Measurements from ENCODE around the gene SYT3. TPM values are rescaled to one million over a fixed set of nuclear protein-coding genes. Genes with fewer than 3 reads are reported as not detected.

SYT3 gene
- total RNA-seq, 1 donor from 2014 or later = 0.22 TPM

DNA sequence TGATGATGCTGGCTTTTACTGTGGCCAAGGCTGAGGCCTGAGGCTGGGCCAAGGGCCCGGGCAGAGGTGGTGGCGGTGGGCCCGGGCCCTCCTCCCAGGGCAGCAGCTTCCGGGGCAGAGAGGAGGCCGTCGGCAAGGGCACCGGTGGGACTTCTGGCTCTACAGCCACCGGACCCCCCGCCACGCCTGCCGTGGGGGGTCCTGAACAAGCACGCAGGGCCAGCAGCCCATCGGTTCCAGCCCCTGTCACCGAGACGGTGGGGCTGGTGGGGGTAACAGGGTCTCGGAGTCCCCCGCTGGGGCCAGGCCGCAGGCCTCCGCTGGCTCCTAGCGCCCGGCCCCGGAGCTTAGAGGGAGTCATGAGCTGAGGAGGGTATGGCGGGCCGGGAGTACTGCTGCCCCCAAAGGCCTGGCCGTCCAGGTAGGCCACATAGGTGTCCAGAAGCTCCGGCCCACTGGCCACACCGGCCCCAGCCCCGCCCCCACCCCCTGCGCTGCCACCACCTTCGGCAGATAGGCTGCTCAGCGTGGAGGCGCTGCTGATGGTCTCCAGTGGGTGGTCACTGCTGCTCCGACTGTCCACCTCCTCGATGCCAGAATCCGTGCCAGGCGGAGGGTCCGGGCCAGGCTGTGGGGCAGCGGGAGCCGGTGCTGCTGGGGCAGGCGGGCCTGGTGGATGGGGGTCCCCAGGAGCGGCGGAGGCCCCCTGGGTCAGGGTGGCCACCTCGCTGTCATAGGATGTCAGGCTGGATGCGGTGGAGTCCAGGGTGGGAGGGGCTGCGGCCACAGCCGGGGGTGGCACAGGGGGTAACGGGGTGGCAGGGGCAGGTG, 26.9 kb upstream of the SYT3 start:
- TF ChIP-seq, protein P1, sequence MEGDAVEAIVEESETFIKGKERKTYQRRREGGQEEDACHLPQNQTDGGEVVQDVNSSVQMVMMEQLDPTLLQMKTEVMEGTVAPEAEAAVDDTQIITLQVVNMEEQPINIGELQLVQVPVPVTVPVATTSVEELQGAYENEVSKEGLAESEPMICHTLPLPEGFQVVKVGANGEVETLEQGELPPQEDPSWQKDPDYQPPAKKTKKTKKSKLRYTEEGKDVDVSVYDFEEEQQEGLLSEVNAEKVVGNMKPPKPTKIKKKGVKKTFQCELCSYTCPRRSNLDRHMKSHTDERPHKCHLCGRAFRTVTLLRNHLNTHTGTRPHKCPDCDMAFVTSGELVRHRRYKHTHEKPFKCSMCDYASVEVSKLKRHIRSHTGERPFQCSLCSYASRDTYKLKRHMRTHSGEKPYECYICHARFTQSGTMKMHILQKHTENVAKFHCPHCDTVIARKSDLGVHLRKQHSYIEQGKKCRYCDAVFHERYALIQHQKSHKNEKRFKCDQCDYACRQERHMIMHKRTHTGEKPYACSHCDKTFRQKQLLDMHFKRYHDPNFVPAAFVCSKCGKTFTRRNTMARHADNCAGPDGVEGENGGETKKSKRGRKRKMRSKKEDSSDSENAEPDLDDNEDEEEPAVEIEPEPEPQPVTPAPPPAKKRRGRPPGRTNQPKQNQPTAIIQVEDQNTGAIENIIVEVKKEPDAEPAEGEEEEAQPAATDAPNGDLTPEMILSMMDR (IDR thresholded peaks at IDR 0.05; ENCODE audit: borderline replicate concordance) = no peak
- DNase-seq = no peak
- Histone ChIP-seq H3K4me1 (peaks cover 11% of the 10 kb centered on the region), H3K27ac (replicated peaks) (no peak overlapping the region), H3K4me3 (no peak overlapping the region), H3K9me3 (replicated peaks) (no peaks in the 10 kb centered on the region), H3K36me3 (no peaks in the 10 kb centered on the region), H3K27me3 (ENCODE audit: low read depth) (peaks cover 100% of the 10 kb centered on the region)
- intact Hi-C loops (cut with micrococcal nuclease) = no loop called here

DNA sequence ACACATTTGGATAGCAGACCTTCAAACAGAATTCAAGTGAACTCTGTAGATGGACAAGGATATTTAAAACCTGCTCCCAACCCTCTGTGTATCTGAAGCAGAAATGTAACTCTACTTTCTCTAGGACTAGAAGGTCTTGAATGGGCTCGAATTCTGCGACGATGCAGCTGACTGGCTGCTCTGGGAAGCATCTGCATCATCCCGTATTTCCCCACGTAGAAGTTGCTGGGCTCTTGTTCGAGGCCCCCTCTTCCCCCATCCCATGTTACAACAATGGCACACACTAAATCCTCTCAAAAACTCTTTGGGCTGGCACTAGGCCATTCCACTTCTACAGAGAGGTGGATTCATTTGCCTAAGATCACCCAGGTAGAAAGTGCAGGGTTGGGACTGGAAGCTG, 24.5 kb upstream of the SYT3 start:
- intact Hi-C loops (cut with micrococcal nuclease) = no loop called here
- no peaks in the 10 kb centered on the region for H3K36me3 ChIP-seq
- H3K4me3 ChIP-seq = no peak overlapping the region
- no peak for DNase-seq
- peaks cover 13% of the 10 kb centered on the region for H3K4me1 ChIP-seq
- TF ChIP-seq, protein P1 (IDR thresholded peaks at IDR 0.05; ENCODE audit: borderline replicate concordance) = no peak
- peaks cover 100% of the 10 kb centered on the region for H3K27me3 ChIP-seq (ENCODE audit: low read depth)
- H3K27ac ChIP-seq (replicated peaks) = no peak overlapping the region
- H3K9me3 ChIP-seq (replicated peaks) = no peaks in the 10 kb centered on the region

DNA sequence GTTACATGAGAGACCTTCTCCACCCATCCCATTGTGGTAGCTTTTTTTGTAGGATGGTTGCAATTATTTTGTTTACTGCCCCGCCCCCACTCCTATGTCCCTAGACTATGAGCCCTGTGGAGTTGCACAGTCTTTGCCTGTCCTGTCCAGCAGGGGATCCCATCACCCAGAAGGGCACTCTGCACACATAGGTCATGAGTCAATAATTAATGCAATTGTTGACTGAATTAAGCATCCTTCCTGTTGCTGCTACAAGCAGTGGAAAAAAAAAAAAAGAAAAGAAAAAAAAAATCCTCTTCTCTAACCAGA, 23.8 kb upstream of the SYT3 start:
- TF ChIP-seq, protein P1 (IDR thresholded peaks at IDR 0.05; ENCODE audit: borderline replicate concordance) = no peak
- DNase-seq = no peak
- peaks cover 100% of the 10 kb centered on the region for H3K27me3 ChIP-seq (ENCODE audit: low read depth)

DNA sequence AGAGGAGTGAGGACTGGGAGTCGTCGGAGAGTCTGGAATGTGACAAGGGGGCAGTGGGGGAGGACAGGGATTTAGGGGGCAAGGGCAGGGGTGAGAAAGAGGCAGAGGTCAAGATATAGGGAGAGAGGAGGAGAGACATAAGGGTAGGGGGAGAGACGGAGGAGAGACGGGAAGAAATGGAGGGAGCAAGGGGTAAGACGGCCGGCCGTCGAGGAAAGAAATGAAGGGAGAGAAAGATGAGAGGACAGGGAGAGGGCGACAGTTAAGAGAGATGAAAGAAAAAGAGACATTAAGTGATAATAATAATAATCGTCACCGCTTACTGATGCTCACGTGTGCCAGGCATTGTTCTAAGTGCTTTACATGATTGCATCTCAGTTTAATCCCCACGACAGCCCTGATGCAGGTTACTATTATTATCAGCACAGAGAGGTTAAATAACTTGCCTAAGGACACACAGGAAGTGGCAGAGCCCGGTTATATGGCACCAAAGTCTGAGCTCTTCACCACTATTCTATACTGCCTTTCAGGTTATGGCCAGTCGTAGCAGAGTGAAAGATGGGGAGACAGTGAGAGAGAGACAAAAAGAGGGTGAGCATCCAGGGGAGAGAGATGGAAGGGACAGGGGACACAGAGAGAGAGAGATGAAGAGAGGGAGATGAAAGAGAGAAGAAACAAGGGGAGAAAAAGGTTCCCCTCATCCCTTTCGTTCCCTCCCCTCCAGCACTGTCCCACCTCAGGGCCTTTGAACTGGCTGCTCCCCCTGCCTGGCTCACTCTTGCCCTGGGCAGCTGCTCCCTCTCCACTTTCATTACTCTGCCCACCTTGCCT, 23.2 kb upstream of the SYT3 start:
- no peak overlapping the region for H3K27ac ChIP-seq (replicated peaks)
- H3K4me1 ChIP-seq = peaks cover 22% of the 10 kb centered on the region
- no peak for DNase-seq
- no peak overlapping the region for H3K4me3 ChIP-seq
- intact Hi-C loops (cut with micrococcal nuclease) = no loop called here
- TF ChIP-seq, protein P1 (IDR thresholded peaks at IDR 0.05; ENCODE audit: borderline replicate concordance) = no peak
- no peaks in the 10 kb centered on the region for H3K9me3 ChIP-seq (replicated peaks)
- H3K36me3 ChIP-seq = no peaks in the 10 kb centered on the region
- peaks cover 100% of the 10 kb centered on the region for H3K27me3 ChIP-seq (ENCODE audit: low read depth)

More for the DNA sequence above, 23.8 kb upstream of the SYT3 start:
- intact Hi-C loops (cut with micrococcal nuclease) = no loop called here
- Histone ChIP-seq H3K9me3 (replicated peaks) (no peaks in the 10 kb centered on the region), H3K27ac (replicated peaks) (no peak overlapping the region), H3K36me3 (no peaks in the 10 kb centered on the region), H3K4me3 (no peak overlapping the region), H3K4me1 (peaks cover 20% of the 10 kb centered on the region)

DNA sequence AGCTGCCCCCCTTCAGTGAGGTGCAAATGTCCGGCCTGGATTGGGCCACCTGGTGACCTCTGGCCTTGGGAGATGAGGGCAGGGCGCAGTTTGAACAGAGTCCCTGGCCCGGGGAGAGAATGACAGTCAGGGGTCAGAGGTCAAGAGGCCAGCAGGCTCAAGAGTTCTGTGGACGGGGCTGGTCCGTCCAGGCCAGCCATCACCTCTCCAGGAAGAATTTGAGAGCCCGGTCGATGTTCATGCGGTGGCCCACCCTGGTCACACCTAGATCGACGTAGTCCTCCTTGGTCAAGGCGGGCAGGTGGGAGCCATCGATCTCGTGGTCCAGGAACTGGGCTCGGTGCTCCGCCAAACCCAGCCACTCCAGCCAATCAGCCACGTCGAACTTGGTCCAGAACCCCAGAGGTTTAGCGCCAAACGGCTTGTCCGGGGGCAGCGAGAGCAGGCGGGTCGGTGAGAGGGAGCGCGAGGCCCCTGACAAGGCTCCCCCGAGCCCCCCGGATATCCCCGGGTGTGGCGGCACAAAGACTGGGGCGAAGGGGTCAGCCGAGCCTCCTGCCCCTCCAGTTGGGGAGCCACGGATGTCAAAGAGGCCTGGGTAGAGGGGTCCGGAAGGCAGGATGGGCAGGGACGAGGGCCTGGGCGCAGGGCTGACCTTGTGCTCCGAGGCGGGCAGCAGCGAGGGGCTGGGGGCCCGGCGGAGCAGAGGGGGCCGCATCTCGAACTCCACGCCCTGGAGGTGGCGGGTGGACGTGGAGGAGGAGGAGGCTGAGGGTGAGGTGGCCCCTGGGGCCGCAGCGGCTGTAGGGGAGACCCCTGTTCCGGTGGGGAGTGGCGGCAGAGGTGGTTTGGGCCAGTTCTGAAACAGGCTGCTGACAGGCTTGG, 22.3 kb upstream of the SYT3 start:
- H3K36me3 ChIP-seq = no peaks in the 10 kb centered on the region
- intact Hi-C loops (cut with micrococcal nuclease) = no loop called here
- no peak overlapping the region for H3K27ac ChIP-seq (replicated peaks)
- H3K4me3 ChIP-seq = no peak overlapping the region
- TF ChIP-seq, protein P1 (IDR thresholded peaks at IDR 0.05; ENCODE audit: borderline replicate concordance) = no peak
- no peaks in the 10 kb centered on the region for H3K9me3 ChIP-seq (replicated peaks)
- peaks cover 100% of the 10 kb centered on the region for H3K27me3 ChIP-seq (ENCODE audit: low read depth)
- DNase-seq = no peak
- peaks cover 16% of the 10 kb centered on the region for H3K4me1 ChIP-seq
